GM18502 (cell line): ENCODE data around the gene SLC19A1.
"Not testable (repeated sequence)": the region's sequence is repeated elsewhere in the genome, so short reads cannot be mapped to it uniquely, and the experiment has no call there.

Source experiments
- ATAC-seq: cut with Tn5 transposase; IDR thresholded peaks from one replicate; pipeline ENCODE4 v1.9.1; 2021; ENCODE audit warnings: mild to moderate bottlenecking; ENCODE audit not compliant: unreplicated experiment, poor library complexity

The SLC19A1 gene

GRCh38 chr21:45535341-45536081 lies 6.7 kb downstream of the SLC19A1 start:
- ATAC-seq, result no peak

GRCh38 chr21:45534636-45535331 lies 7.5 kb downstream of the SLC19A1 start:
- ATAC-seq, result no peak

- no peak for ATAC-seq
These were observed 8.2 kb downstream of the SLC19A1 start for GRCh38 chr21:45533846-45534635.

GRCh38 chr21:45533361-45533845 lies 8.8 kb downstream of the SLC19A1 start:
- no peak for ATAC-seq

- no peak for ATAC-seq
These were observed 9.3 kb downstream of the SLC19A1 start for GRCh38 chr21:45532826-45533360.

GRCh38 chr21:45531393-45532215 lies 10.6 kb downstream of the SLC19A1 start:
- ATAC-seq, result no peak

GRCh38 chr21:45531114-45531392 lies 11.2 kb downstream of the SLC19A1 start:
- not testable (repeated sequence) for ATAC-seq

- ATAC-seq, result no peak
These were observed 11.7 kb downstream of the SLC19A1 start for GRCh38 chr21:45530423-45531113.

GRCh38 chr21:45529785-45530422 lies 12.3 kb downstream of the SLC19A1 start:
- ATAC-seq, result no peak

- ATAC-seq, result no peak
These were observed 13.1 kb downstream of the SLC19A1 start for GRCh38 chr21:45528981-45529784.

GRCh38 chr21:45528028-45528705 lies 14.1 kb downstream of the SLC19A1 start:
- ATAC-seq, result no peak

GRCh38 chr21:45527151-45527999 lies 14.9 kb downstream of the SLC19A1 start:
- ATAC-seq, result not testable (repeated sequence)

- no peak for ATAC-seq
These were observed 16.3 kb downstream of the SLC19A1 start for GRCh38 chr21:45525910-45526306.

- no peak for ATAC-seq
These were observed 16.9 kb downstream of the SLC19A1 start for GRCh38 chr21:45525153-45525909.

- ATAC-seq, result no peak
These were observed 17.5 kb downstream of the SLC19A1 start for GRCh38 chr21:45524756-45525152.
